ENCODE results near the gene SNX10.

GRCh38 chr7:26337232-26337865, 45.7 kb downstream of the SNX10 start:
- no peak for TF ChIP-seq GATA3 (IDR thresholded peaks at IDR 0.05; ENCODE audit: low read depth, low read length)
- TF ChIP-seq GATA2 (IDR thresholded peaks at IDR 0.05; ENCODE audit: low read depth, low read length): no peak

Data from SH-SY5Y (cell line).